IPS DF 6.9 (cell line): Measurements from ENCODE around the gene INSM1.

Experiments
- DNase-seq: peaks from one replicate; pipeline ENCODE4 v3.0.0-alpha.2; 2013; ENCODE audit warnings: low read depth, low spot score
- H3K27ac ChIP-seq: one replicate; pipeline ENCODE4 v1.5.1; 2013; ENCODE audit warnings: low read length, control low read depth
- H3K27me3 ChIP-seq: 2 replicates; pipeline ENCODE4 v1.6.1; 2013; ENCODE audit warnings: mild to moderate bottlenecking, low read length; ENCODE audit not compliant: control insufficient read depth, insufficient read depth
- H3K36me3 ChIP-seq: 2 replicates; pipeline ENCODE4 v1.6.1; 2013; ENCODE audit warnings: low read length; ENCODE audit not compliant: control insufficient read depth, insufficient read depth
- H3K4me1 ChIP-seq: 2 replicates; pipeline ENCODE4 v1.6.1; 2013; ENCODE audit warnings: low read length; ENCODE audit not compliant: control insufficient read depth, insufficient read depth
- H3K4me3 ChIP-seq: 2 replicates; pipeline ENCODE4 v1.5.1; 2013; ENCODE audit warnings: mild to moderate bottlenecking, low read length
- H3K9me3 ChIP-seq: 2 replicates; pipeline ENCODE4 v1.6.1; 2013; ENCODE audit warnings: low read length, inconsistent platforms; ENCODE audit not compliant: control insufficient read depth, insufficient read depth
- WGBS: extraction: QIAGEN DNeasy Blood & Tissue Kit; methylation state at CpG from one replicate; pipeline ENCODE4 v1.1.7; 2013; ENCODE audit warnings: mixed read lengths, missing lambda C conversion rate; ENCODE audit not compliant: insufficient read length, insufficient coverage; 5-methylcytosine and 5-hydroxymethylcytosine counted together

Gene INSM1

GRCh38 chr20:20367575-20368417 is at the start of gene INSM1:
Gene INSM1, plus strand, starts transcription at chr20:20368104. Its CDS starts 164 bp downstream, at chr20:20368268.
- H3K36me3 ChIP-seq: no peaks in the 10 kb centered on the region
- peak within 1 kb of the TSS; percentile 50; the same call in 1 of the 2 replicates for H3K4me3 ChIP-seq
- peaks cover 24% of the 10 kb centered on the region; the same call in 1 of the 2 replicates for H3K27me3 ChIP-seq
- H3K27ac ChIP-seq: no peak within 1 kb of the TSS
- DNase-seq: no peak
- no peaks in the 10 kb centered on the region; the same call in 1 of the 2 replicates for H3K4me1 ChIP-seq
- no CpG with 5 or more reads among the region's 108 CpGs for WGBS
- no peaks in the 10 kb centered on the region for H3K9me3 ChIP-seq

DNA sequence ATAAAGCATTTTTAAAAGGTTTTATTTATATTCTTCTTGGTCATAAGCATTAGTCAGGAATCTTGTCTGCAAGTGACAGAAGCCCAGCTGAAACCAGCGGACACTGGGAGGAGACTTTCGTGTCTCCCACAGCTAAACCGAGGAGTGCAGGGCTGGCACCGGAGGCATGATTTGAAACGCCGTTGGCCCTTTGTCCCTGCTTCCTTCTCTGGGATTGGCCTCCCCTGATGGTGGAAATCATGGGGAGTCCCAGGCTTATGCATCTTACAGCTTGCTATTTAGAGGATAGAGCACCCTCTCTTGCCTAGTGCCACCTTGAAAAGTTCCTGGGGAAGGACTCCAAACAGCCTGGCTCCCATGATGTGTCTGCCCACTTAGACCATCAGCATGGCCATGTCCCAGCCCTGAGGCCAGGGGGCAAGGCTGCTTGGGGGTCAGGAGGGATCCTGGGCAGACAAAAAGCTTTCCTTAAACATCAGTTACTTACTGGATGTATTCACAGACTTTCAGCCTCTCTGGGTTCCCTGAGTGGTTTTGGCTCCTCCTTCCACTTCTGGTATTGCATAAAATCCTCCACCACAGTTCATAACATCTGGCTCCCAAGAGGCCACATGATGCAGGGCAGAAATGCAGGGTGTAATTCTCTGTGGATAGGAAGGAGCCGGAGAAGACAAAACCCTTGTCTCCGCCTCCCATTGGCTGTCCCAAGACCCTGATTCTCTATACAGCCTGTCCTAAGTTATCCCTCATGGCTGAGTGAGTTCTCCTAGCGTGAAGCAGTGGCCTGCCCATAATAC is 49.3 kb upstream of the INSM1 start:
- Histone ChIP-seq H3K27me3 (no peaks in the 10 kb centered on the region), H3K36me3 (no peaks in the 10 kb centered on the region), H3K27ac (no peak overlapping the region), H3K9me3 (no peaks in the 10 kb centered on the region), H3K4me1 (no peaks in the 10 kb centered on the region), H3K4me3 (no peak overlapping the region)
- DNase-seq: no peak
- whole genome bisulfite sequencing: no CpG with 5 or more reads among the region's 9 CpGs

- H3K36me3 ChIP-seq: no peaks in the 10 kb centered on the region
- H3K27me3 ChIP-seq: no peaks in the 10 kb centered on the region
- no peak for DNase-seq
- H3K4me3 ChIP-seq: no peak overlapping the region
- WGBS: no CpG with 5 or more reads among the region's 1 CpG
- H3K9me3 ChIP-seq: no peaks in the 10 kb centered on the region
- no peaks in the 10 kb centered on the region for H3K4me1 ChIP-seq
- no peak overlapping the region for H3K27ac ChIP-seq
Observed at GRCh38 chr20:20321134-20321533, 46.8 kb upstream of the INSM1 start.

GRCh38 chr20:20321917-20322316 is 46.0 kb upstream of the INSM1 start:
- no peaks in the 10 kb centered on the region for H3K36me3 ChIP-seq
- H3K9me3 ChIP-seq: no peaks in the 10 kb centered on the region
- no peak overlapping the region for H3K4me3 ChIP-seq
- no peaks in the 10 kb centered on the region for H3K4me1 ChIP-seq
- H3K27me3 ChIP-seq: no peaks in the 10 kb centered on the region
- no peak for DNase-seq
- no peak overlapping the region for H3K27ac ChIP-seq
- no CpG with 5 or more reads among the region's 1 CpG for WGBS

- H3K9me3 ChIP-seq: no peaks in the 10 kb centered on the region
- no peak overlapping the region for H3K27ac ChIP-seq
- no peak for DNase-seq
- no peaks in the 10 kb centered on the region for H3K27me3 ChIP-seq
- WGBS: no CpG with 5 or more reads among the region's 6 CpGs
- no peaks in the 10 kb centered on the region for H3K4me1 ChIP-seq
- H3K4me3 ChIP-seq: no peak overlapping the region
- H3K36me3 ChIP-seq: no peaks in the 10 kb centered on the region
Observed at GRCh38 chr20:20322912-20323311, 45.0 kb upstream of the INSM1 start.

- no CpG with 5 or more reads among the region's 6 CpGs for WGBS
- H3K4me3 ChIP-seq: no peak overlapping the region
Observed at GRCh38 chr20:20327746-20328145, 40.2 kb upstream of the INSM1 start.

GRCh38 chr20:20329564-20329963 is 38.3 kb upstream of the INSM1 start:
- Histone ChIP-seq H3K4me1 (no peaks in the 10 kb centered on the region), H3K36me3 (no peaks in the 10 kb centered on the region), H3K27ac (no peak overlapping the region), H3K9me3 (no peaks in the 10 kb centered on the region), H3K4me3 (no peak overlapping the region), H3K27me3 (no peaks in the 10 kb centered on the region)
- DNase-seq: no peak
- WGBS: no CpG with 5 or more reads among the region's 13 CpGs

More at GRCh38 chr20:20327746-20328145, 40.2 kb upstream of the INSM1 start:
- no peak for DNase-seq
- H3K9me3 ChIP-seq: no peaks in the 10 kb centered on the region
- H3K4me1 ChIP-seq: no peaks in the 10 kb centered on the region
- H3K27me3 ChIP-seq: no peaks in the 10 kb centered on the region
- no peaks in the 10 kb centered on the region for H3K36me3 ChIP-seq
- no peak overlapping the region for H3K27ac ChIP-seq

- no peak overlapping the region for H3K27ac ChIP-seq
Observed at GRCh38 chr20:20331156-20331555, 36.7 kb upstream of the INSM1 start.

GRCh38 chr20:20331817-20332216 is 36.1 kb upstream of the INSM1 start:
- no CpG with 5 or more reads among the region's 2 CpGs for WGBS
- Histone ChIP-seq H3K4me3 (no peak overlapping the region), H3K9me3 (no peaks in the 10 kb centered on the region), H3K27ac (no peak overlapping the region), H3K27me3 (no peaks in the 10 kb centered on the region), H3K36me3 (no peaks in the 10 kb centered on the region), H3K4me1 (no peaks in the 10 kb centered on the region)
- DNase-seq: no peak

More at GRCh38 chr20:20331156-20331555, 36.7 kb upstream of the INSM1 start:
- no peaks in the 10 kb centered on the region for H3K9me3 ChIP-seq
- no CpG with 5 or more reads among the region's 1 CpG for WGBS
- DNase-seq: no peak
- H3K4me3 ChIP-seq: no peak overlapping the region
- H3K27me3 ChIP-seq: no peaks in the 10 kb centered on the region
- H3K36me3 ChIP-seq: no peaks in the 10 kb centered on the region
- H3K4me1 ChIP-seq: no peaks in the 10 kb centered on the region

DNA sequence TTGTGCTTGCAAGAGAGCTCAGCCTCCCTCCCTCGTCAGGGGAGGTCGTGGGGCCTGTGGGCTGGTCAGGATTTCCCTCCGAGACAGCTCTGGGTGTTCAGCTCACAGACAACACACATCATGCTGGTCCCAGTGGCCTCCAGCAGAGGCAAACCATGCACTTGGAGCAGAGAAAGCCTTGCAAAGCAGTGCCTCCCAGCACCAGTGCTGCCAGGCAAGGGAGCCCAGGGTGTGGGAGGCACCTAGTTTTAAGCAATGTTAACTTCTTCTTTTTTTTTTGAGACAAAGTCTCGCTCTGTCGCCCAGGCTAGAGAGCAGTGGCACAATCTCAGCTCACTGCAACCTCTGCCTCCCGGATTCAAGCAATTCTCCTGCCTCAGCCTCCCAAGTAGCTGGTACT is 34.0 kb upstream of the INSM1 start:
- H3K27ac ChIP-seq: no peak overlapping the region
- no CpG with 5 or more reads among the region's 6 CpGs for WGBS
- H3K4me1 ChIP-seq: no peaks in the 10 kb centered on the region
- no peak overlapping the region for H3K4me3 ChIP-seq
- H3K36me3 ChIP-seq: no peaks in the 10 kb centered on the region
- H3K27me3 ChIP-seq: no peaks in the 10 kb centered on the region
- no peaks in the 10 kb centered on the region for H3K9me3 ChIP-seq
- no peak for DNase-seq
